Measurements from ENCODE around the gene ADAMTS18.

The ADAMTS18 gene

GRCh38 chr16:77324729-77325128 lies 110.1 kb downstream of the ADAMTS18 start:
- Histone ChIP-seq H3K36me3 (replicated peaks; ENCODE audit: low read depth, low read length) (no peaks in the 10 kb centered on the region), H4K20me1 (ENCODE audit: insufficient read depth, low read length) (no peaks in the 10 kb centered on the region), H3K27me3 (ENCODE audit: low read depth, low read length) (0 out of 2 replicates have a peak, but pooled peaks cover 10% of the 10 kb centered on the region), H3K79me2 (ENCODE audit: low read length) (no peaks in the 10 kb centered on the region), H2AFZ (ENCODE audit: low read depth, low read length) (no peak overlapping the region), H3K4me3 (ENCODE audit: low read length) (no peak overlapping the region), H3K9me3 (ENCODE audit: insufficient read depth, low read length) (no peaks in the 10 kb centered on the region), H3K4me1 (ENCODE audit: low read length) (peaks cover 12% of the 10 kb centered on the region), H3K4me2 (ENCODE audit: low read length) (no peak overlapping the region), H3K27ac (ENCODE audit: low read length) (no peak overlapping the region), H3K9ac (ENCODE audit: low read length) (no peak overlapping the region)
- TF ChIP-seq EZH2phosphoT487 (IDR thresholded peaks at IDR 0.05; ENCODE audit: low read depth) (no peak), CTCF (IDR thresholded peaks at IDR 0.05; ENCODE audit: low read depth, low read length) (no peak)

- no peak overlapping the region for H3K4me2 ChIP-seq (ENCODE audit: low read length)
- no peak for TF ChIP-seq CTCF (IDR thresholded peaks at IDR 0.05; ENCODE audit: low read depth, low read length)
- TF ChIP-seq EZH2phosphoT487 (IDR thresholded peaks at IDR 0.05; ENCODE audit: low read depth): no peak
- no peaks in the 10 kb centered on the region for H3K79me2 ChIP-seq (ENCODE audit: low read length)
- no peaks in the 10 kb centered on the region for H3K36me3 ChIP-seq (replicated peaks; ENCODE audit: low read depth, low read length)
- H4K20me1 ChIP-seq (ENCODE audit: insufficient read depth, low read length): no peaks in the 10 kb centered on the region
- no peaks in the 10 kb centered on the region for H3K9me3 ChIP-seq (ENCODE audit: insufficient read depth, low read length)
- no peak overlapping the region for H3K27ac ChIP-seq (ENCODE audit: low read length)
- no peak overlapping the region for H2AFZ ChIP-seq (ENCODE audit: low read depth, low read length)
- H3K9ac ChIP-seq (ENCODE audit: low read length): no peak overlapping the region
- no peak overlapping the region for H3K4me3 ChIP-seq (ENCODE audit: low read length)
- 0 out of 2 replicates have a peak, but pooled peaks cover 10% of the 10 kb centered on the region for H3K27me3 ChIP-seq (ENCODE audit: low read depth, low read length)
- peaks cover 12% of the 10 kb centered on the region for H3K4me1 ChIP-seq (ENCODE audit: low read length)
Observed at GRCh38 chr16:77323695-77324094, 111.1 kb downstream of the ADAMTS18 start.

- no peak overlapping the region for H3K9ac ChIP-seq (ENCODE audit: low read length)
- H2AFZ ChIP-seq (ENCODE audit: low read depth, low read length): no peak overlapping the region
- H3K9me3 ChIP-seq (ENCODE audit: insufficient read depth, low read length): no peaks in the 10 kb centered on the region
- 0 out of 2 replicates have a peak, but pooled peaks cover 10% of the 10 kb centered on the region for H3K27me3 ChIP-seq (ENCODE audit: low read depth, low read length)
- no peak overlapping the region for H3K4me3 ChIP-seq (ENCODE audit: low read length)
- H3K4me2 ChIP-seq (ENCODE audit: low read length): no peak overlapping the region
- H3K27ac ChIP-seq (ENCODE audit: low read length): no peak overlapping the region
- peaks cover 6% of the 10 kb centered on the region for H3K4me1 ChIP-seq (ENCODE audit: low read length)
- TF ChIP-seq CTCF (IDR thresholded peaks at IDR 0.05; ENCODE audit: low read depth, low read length) (no peak), EZH2phosphoT487 (IDR thresholded peaks at IDR 0.05; ENCODE audit: low read depth) (no peak)
- no peaks in the 10 kb centered on the region for H3K79me2 ChIP-seq (ENCODE audit: low read length)
- no peaks in the 10 kb centered on the region for H4K20me1 ChIP-seq (ENCODE audit: insufficient read depth, low read length)
- no peaks in the 10 kb centered on the region for H3K36me3 ChIP-seq (replicated peaks; ENCODE audit: low read depth, low read length)
Observed at GRCh38 chr16:77322757-77323156, 112.1 kb downstream of the ADAMTS18 start.

- H4K20me1 ChIP-seq (ENCODE audit: insufficient read depth, low read length): no peaks in the 10 kb centered on the region
- H3K4me1 ChIP-seq (ENCODE audit: low read length): no peaks in the 10 kb centered on the region
- no peak overlapping the region for H2AFZ ChIP-seq (ENCODE audit: low read depth, low read length)
- H3K4me3 ChIP-seq (ENCODE audit: low read length): no peak overlapping the region
- no peaks in the 10 kb centered on the region for H3K9me3 ChIP-seq (ENCODE audit: insufficient read depth, low read length)
- H3K36me3 ChIP-seq (replicated peaks; ENCODE audit: low read depth, low read length): no peaks in the 10 kb centered on the region
- no peak overlapping the region for H3K4me2 ChIP-seq (ENCODE audit: low read length)
- no peak for TF ChIP-seq CTCF (IDR thresholded peaks at IDR 0.05; ENCODE audit: low read depth, low read length)
- TF ChIP-seq EZH2phosphoT487 (IDR thresholded peaks at IDR 0.05; ENCODE audit: low read depth): no peak
- no peak overlapping the region for H3K9ac ChIP-seq (ENCODE audit: low read length)
- 0 out of 2 replicates have a peak, but pooled peaks cover 6% of the 10 kb centered on the region for H3K27me3 ChIP-seq (ENCODE audit: low read depth, low read length)
- H3K27ac ChIP-seq (ENCODE audit: low read length): no peak overlapping the region
- H3K79me2 ChIP-seq (ENCODE audit: low read length): no peaks in the 10 kb centered on the region
Observed at GRCh38 chr16:77317059-77317458, 117.8 kb downstream of the ADAMTS18 start.
